ENCODE measurements around the gene CORO1A.

The CORO1A gene

DNA sequence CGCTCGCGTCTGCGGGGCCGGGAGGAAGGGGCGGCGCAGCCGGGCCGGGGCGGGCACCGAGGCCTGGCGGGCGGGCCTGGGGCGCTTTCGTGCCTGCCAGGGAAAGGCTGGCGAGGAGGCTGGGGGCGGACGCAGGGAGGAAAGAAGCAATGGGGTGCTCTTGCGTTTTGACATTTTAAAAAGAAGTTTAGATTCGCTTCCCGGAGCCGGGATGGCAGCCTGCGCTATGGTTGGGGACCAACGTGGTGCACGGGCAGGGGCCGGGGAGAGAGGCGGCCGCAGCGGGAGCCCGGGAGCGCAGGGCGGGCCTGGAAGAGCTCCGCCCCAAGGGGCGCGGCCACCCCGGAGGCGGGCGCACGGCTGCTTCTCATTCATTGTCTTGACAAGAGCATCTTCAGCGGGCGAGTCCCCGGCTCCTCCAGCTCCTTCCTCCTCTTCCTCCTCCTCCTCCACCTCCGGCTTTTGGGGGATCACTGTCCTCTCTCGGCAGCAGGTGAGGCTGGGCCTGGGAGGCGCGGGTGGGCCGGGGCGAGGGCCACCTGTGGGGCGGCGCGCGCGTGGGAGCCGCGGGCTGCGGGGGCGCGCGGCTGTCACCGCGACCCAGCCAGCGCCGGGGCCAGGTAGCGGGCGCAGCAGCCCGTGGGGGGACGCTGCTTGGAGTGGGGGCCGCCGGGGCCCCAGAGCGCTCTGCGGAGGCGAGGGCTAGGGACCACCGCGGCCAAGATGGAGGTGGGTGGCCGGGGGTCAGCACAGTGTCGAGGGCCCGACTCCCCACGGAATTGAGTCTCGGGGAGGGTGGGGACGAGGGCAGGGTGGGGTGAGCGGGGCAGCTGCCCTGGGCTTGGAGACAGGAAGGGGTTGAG is at the start of gene CORO1A:
Gene CORO1A, plus strand, starts transcription at position 370 of the 863 bp plus-strand sequence. CDS start 1,608 bp downstream, outside the sequence.
- DNase-seq (peak; percentile 92), ATAC-seq (peak; percentile 54)
- peak within 1 kb of the TSS; percentile 96 for H3K4me3 Mint-ChIP-seq
- peak within 1 kb of the TSS; percentile 97 for H3K27ac Mint-ChIP-seq
- no peaks in the 10 kb centered on the region for H3K9me3 Mint-ChIP-seq
- peaks cover 38% of the 10 kb centered on the region for H3K36me3 Mint-ChIP-seq (ENCODE audit: low read depth)
- no peaks in the 10 kb centered on the region for H3K27me3 Mint-ChIP-seq
- H3K4me1 Mint-ChIP-seq: peaks cover 43% of the 10 kb centered on the region

GRCh38 chr16:30136971-30137605 is 46.3 kb upstream of the CORO1A start:
- peaks cover 12% of the 10 kb centered on the region for H3K4me1 Mint-ChIP-seq
- no peaks in the 10 kb centered on the region for H3K36me3 Mint-ChIP-seq (ENCODE audit: low read depth)
- no peak overlapping the region for H3K4me3 Mint-ChIP-seq
- H3K9me3 Mint-ChIP-seq: no peaks in the 10 kb centered on the region
- no peak overlapping the region for H3K27ac Mint-ChIP-seq
- DNase-seq (no peak), ATAC-seq (no peak)
- H3K27me3 Mint-ChIP-seq: no peaks in the 10 kb centered on the region

- no peaks in the 10 kb centered on the region for H3K36me3 Mint-ChIP-seq (ENCODE audit: low read depth)
- peaks cover 18% of the 10 kb centered on the region for H3K4me1 Mint-ChIP-seq
- no peak for ATAC-seq
- H3K9me3 Mint-ChIP-seq: no peaks in the 10 kb centered on the region
- no peak for DNase-seq
- no peak overlapping the region for H3K27ac Mint-ChIP-seq
- H3K27me3 Mint-ChIP-seq: no peaks in the 10 kb centered on the region
- H3K4me3 Mint-ChIP-seq: no peak overlapping the region
Measured at GRCh38 chr16:30137897-30138296, 45.5 kb upstream of the CORO1A start.

GRCh38 chr16:30139583-30140481 is 43.6 kb upstream of the CORO1A start:
- Mint-ChIP-seq H3K9me3 (no peaks in the 10 kb centered on the region), H3K36me3 (ENCODE audit: low read depth) (no peaks in the 10 kb centered on the region), H3K27me3 (no peaks in the 10 kb centered on the region), H3K4me1 (peaks cover 25% of the 10 kb centered on the region), H3K4me3 (no peak overlapping the region), H3K27ac (peak overlapping the region; percentile 61)
- ATAC-seq (no peak), DNase-seq (no peak)

GRCh38 chr16:30141750-30142149 is 41.7 kb upstream of the CORO1A start:
- H3K4me1 Mint-ChIP-seq: peaks cover 25% of the 10 kb centered on the region
- DNase-seq: no peak

DNA sequence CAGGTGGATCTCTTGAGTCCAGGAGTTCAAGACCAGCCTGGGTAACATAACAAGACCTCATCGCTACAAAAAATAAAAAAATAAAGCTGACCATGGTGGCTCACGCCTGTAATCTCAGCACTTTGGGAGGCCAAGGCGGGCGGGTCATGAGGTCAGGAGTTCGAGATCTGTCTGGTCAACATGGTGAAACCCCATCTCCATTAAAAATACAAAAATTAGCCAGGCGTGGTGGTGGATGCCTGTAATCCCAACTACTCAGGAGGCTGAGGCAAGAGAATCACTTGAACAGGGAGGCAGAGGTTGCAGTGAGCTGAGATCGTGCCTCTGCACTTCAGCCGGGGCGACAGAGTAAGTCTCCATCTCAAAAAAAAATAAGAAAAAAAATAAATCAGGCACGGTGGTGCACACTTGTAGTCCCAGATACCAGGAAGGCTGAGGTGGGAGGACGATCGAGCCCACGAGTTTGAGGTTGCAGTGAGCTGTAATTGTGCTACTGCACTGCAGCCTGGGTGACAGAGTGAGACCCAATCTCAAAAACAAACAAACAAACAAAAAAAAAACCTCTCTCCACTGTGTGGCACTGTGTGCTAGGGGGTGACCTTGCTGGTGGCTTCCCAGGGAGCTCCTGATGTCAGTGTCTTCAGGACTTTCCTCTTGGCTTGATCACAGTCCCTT is 40.6 kb upstream of the CORO1A start:
- peak overlapping the region; percentile 7 for H3K27ac Mint-ChIP-seq
- no peaks in the 10 kb centered on the region for H3K36me3 Mint-ChIP-seq (ENCODE audit: low read depth)
- no peaks in the 10 kb centered on the region for H3K9me3 Mint-ChIP-seq
- peak; percentile 77 for ATAC-seq
- no peak overlapping the region for H3K4me3 Mint-ChIP-seq
- no peaks in the 10 kb centered on the region for H3K27me3 Mint-ChIP-seq
- DNase-seq: peak; percentile 10
- peaks cover 25% of the 10 kb centered on the region for H3K4me1 Mint-ChIP-seq

More at GRCh38 chr16:30141750-30142149, 41.7 kb upstream of the CORO1A start:
- no peak for ATAC-seq
- H3K9me3 Mint-ChIP-seq: no peaks in the 10 kb centered on the region
- no peak overlapping the region for H3K27ac Mint-ChIP-seq
- no peak overlapping the region for H3K4me3 Mint-ChIP-seq
- no peaks in the 10 kb centered on the region for H3K36me3 Mint-ChIP-seq (ENCODE audit: low read depth)
- H3K27me3 Mint-ChIP-seq: no peaks in the 10 kb centered on the region

DNA sequence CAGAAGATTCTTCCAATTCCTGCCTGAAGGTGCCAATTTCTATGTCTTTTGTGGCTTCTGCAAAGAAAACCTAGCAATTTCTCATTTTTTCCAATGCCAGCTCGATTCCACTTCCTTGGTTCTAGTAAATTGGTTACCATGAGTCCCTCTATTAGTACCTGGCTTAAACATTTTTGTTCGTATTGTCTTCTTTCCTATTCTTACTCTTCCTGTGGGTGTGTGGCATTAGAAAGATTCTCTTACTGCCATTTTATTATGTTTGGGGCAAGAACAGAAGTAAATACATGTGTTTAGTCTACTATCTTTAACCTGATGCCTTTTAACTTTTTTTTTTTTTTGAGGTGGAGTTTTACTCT is 40.1 kb upstream of the CORO1A start:
- Mint-ChIP-seq H3K36me3 (ENCODE audit: low read depth) (no peaks in the 10 kb centered on the region), H3K27ac (peak overlapping the region; percentile 7), H3K4me3 (no peak overlapping the region), H3K27me3 (no peaks in the 10 kb centered on the region), H3K4me1 (peaks cover 25% of the 10 kb centered on the region), H3K9me3 (no peaks in the 10 kb centered on the region)
- DNase-seq: no peak
- ATAC-seq: peak; percentile 50

DNA sequence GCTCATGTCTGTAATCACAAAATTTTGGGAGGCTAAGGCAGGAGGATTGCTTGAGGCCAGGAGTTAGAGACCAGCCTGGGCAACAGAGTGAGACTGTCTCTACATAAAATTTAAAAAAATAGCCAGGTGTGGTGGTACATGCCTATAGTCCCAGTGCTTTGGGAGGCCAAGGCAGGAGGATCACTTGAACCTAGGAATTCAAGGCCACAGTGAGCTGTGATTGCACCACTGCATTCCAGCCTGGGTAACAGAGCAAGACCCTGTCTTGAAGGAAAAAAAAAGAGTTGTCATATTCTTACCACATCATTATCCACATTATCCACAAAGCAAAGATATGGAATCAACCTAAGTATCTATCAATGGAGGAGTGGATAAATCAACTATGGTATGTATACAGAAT is 39.4 kb upstream of the CORO1A start:
- Mint-ChIP-seq H3K9me3 (peaks cover under 1% of the 10 kb centered on the region), H3K27ac (no peak overlapping the region), H3K27me3 (no peaks in the 10 kb centered on the region), H3K36me3 (ENCODE audit: low read depth) (peaks cover 4% of the 10 kb centered on the region), H3K4me3 (no peak overlapping the region), H3K4me1 (peaks cover 25% of the 10 kb centered on the region)
- DNase-seq (no peak), ATAC-seq (no peak)

GRCh38 chr16:30144917-30145316 is 38.5 kb upstream of the CORO1A start:
- DNase-seq: no peak
- no peak overlapping the region for H3K4me3 Mint-ChIP-seq
- H3K27ac Mint-ChIP-seq: no peak overlapping the region
- no peak for ATAC-seq
- peaks cover 8% of the 10 kb centered on the region for H3K9me3 Mint-ChIP-seq
- H3K4me1 Mint-ChIP-seq: peaks cover 18% of the 10 kb centered on the region
- H3K27me3 Mint-ChIP-seq: no peaks in the 10 kb centered on the region
- H3K36me3 Mint-ChIP-seq (ENCODE audit: low read depth): peaks cover 8% of the 10 kb centered on the region

DNA sequence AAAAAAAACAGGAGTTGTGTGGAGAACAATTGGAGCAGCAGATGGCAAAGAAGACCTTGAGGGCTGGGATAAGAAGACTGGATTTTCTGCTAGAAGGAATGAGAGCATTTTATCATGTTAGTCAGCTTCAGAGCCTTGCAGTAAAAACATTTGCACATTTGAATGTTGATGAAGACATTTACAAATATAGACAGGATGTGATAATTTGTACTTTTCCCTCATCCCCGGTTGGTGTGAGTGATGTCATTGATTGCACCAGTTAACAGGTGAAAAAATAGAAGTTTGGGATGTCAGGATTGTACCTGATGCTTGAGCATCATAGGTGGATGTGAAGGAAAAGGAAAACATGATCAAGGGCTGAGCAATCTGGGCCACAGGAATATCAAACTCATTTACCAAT is 37.7 kb upstream of the CORO1A start:
- H3K36me3 Mint-ChIP-seq (ENCODE audit: low read depth): peaks cover 9% of the 10 kb centered on the region
- DNase-seq (no peak), ATAC-seq (no peak)
- H3K9me3 Mint-ChIP-seq: peaks cover 8% of the 10 kb centered on the region
- H3K27me3 Mint-ChIP-seq: no peaks in the 10 kb centered on the region
- H3K4me1 Mint-ChIP-seq: peaks cover 16% of the 10 kb centered on the region
- no peak overlapping the region for H3K4me3 Mint-ChIP-seq
- H3K27ac Mint-ChIP-seq: no peak overlapping the region

DNA sequence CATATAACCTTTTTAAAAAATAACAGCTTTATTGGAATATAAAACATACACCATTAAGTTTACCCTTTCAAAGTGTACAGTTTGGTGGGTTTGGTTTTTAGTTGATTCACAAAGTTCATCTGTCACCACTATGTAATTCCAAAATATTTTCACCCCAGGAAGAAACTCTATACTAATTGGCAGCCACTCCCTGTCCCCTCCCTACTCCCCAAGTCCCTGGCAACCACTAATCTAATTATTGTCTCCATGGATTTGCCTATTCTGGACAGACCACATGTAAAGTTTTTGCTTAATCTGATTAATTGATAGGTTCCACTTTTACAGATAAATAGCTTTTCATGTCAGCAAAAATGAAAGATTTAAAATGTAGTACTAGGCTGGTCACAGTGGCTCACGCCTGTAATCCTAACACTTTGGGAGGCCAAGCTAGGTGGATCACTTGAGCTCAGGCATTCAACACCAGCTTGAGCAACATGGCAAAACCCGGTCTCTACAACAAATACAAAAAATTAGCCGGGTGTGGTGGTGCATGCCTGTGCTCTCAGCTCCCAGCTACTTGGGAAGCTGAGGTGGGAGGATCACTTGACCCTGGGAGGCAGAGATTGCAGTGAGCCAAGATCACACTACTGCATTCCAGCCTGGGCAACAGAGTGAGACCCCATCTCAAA is 35.4 kb upstream of the CORO1A start:
- H3K4me1 Mint-ChIP-seq: peaks cover 6% of the 10 kb centered on the region
- peaks cover 2% of the 10 kb centered on the region for H3K27me3 Mint-ChIP-seq
- ATAC-seq: no peak

DNA sequence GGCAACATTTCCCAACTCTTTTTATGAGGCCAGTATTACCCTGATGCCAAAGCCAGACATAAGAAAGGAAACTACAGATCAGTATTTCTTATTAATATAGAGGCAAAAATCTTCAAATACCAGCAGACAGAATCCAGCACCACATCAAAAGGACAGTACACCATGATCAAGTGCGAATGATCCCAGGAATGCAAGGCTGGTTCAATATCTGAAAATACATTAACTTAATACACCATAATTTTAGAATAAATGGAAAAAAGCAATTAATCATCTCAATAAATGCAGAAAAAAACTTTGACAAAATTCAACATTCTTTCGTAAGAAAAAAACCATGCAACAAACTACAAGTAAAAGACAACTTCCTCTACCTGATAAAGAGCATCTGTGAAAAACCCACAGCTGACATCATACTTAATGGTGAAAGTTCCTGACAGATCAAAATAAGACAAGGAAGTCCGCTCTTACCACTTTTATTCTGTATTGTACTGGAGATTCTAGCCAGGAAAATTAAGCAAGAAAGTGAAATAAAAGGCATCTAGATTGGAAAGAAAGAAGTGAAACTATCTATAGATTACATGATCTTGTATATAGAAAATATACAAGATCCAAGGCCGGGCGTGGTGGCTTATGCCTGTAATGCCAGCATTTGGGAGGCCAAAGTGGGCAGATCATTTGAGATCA is 34.0 kb upstream of the CORO1A start:
- Mint-ChIP-seq H3K9me3 (peaks cover 8% of the 10 kb centered on the region), H3K36me3 (ENCODE audit: low read depth) (peaks cover 9% of the 10 kb centered on the region), H3K27ac (no peak overlapping the region), H3K27me3 (peaks cover 2% of the 10 kb centered on the region), H3K4me3 (no peak overlapping the region), H3K4me1 (no peaks in the 10 kb centered on the region)
- no peak for DNase-seq
- no peak for ATAC-seq

More for the DNA sequence above, 35.4 kb upstream of the CORO1A start:
- DNase-seq: no peak
- Mint-ChIP-seq H3K4me3 (no peak overlapping the region), H3K27ac (no peak overlapping the region), H3K36me3 (ENCODE audit: low read depth) (peaks cover 9% of the 10 kb centered on the region), H3K9me3 (peaks cover 8% of the 10 kb centered on the region)

DNA sequence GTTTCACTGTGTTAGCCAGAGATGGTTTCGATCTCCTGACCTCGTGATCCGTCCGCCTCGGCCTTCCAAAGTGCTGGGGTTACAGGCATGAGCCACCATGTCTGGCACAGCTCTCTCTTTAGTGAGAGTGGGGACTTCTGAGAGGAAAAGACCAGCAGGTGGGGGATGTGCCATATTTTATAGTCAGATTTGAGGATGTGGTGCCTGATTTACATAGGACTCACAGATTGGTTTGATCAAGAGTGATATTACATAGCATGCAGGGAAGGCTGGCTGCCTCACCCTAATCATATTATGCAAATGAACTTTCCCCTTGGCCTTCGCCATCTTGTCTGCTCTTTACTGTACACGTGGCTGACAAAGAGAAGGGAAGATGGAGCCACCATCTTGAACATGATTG is 32.3 kb upstream of the CORO1A start:
- Mint-ChIP-seq H3K9me3 (peaks cover 8% of the 10 kb centered on the region), H3K4me1 (no peaks in the 10 kb centered on the region), H3K36me3 (ENCODE audit: low read depth) (peaks cover 9% of the 10 kb centered on the region), H3K27ac (no peak overlapping the region), H3K4me3 (no peak overlapping the region), H3K27me3 (peaks cover 2% of the 10 kb centered on the region)
- DNase-seq (no peak), ATAC-seq (no peak)

Measured in activated naive CD8-positive, alpha-beta T cell treated with anti-CD3 and anti-CD28 coated beads, Interleukin-2, amount 50 U/mL, for 24 hours (primary cell).